BLaER1 (cell line): ENCODE measurements around the gene WDR41.
"Not testable (repeated sequence)": the region's sequence is repeated elsewhere in the genome, so short reads cannot be mapped to it uniquely, and the experiment has no call there.

Source experiments
- H3K27ac ChIP-seq: shearing (Covaris generic); formaldehyde crosslinking; 2 replicates; pipeline ENCODE4 v1.8.1; 2022
- H3K27me3 ChIP-seq: shearing (Covaris generic); formaldehyde crosslinking; 2 replicates; pipeline ENCODE4 v1.8.1; 2022
- H3K36me3 ChIP-seq: shearing (Covaris generic); formaldehyde crosslinking; 2 replicates; pipeline ENCODE4 v1.8.1; 2022
- H3K4me1 ChIP-seq: shearing (Covaris generic); formaldehyde crosslinking; 2 replicates; pipeline ENCODE4 v1.8.1; 2022
- H3K4me2 ChIP-seq: shearing (Covaris generic); formaldehyde crosslinking; 2 replicates; pipeline ENCODE4 v1.8.1; 2022
- H3K4me3 ChIP-seq: shearing (Covaris generic); formaldehyde crosslinking; 2 replicates; pipeline ENCODE4 v1.8.1; 2022
- H3K9ac ChIP-seq: shearing (Covaris generic); formaldehyde crosslinking; 2 replicates; pipeline ENCODE4 v1.8.1; 2022
- H3K9me3 ChIP-seq: shearing (Covaris generic); formaldehyde crosslinking; 2 replicates; pipeline ENCODE4 v1.8.1; 2022
- H4K20me1 ChIP-seq: shearing (Covaris generic); formaldehyde crosslinking; 2 replicates; pipeline ENCODE4 v1.8.1; 2022
- Cebpa-rat ChIP-seq: shearing (Covaris generic); IDR thresholded peaks from 2 replicates; pipeline ENCODE4 v1.8.1; 2022

WDR41 gene

GRCh38 chr5:77492653-77493000 lies 511 bp upstream of the WDR41 start:
- no peak overlapping the region for H3K27ac ChIP-seq
- peak overlapping the region; percentile 85; the same call in 1 of the 2 replicates for H3K9ac ChIP-seq
- H3K4me1 ChIP-seq = peaks cover 12% of the 10 kb centered on the region
- no peaks in the 10 kb centered on the region for H3K27me3 ChIP-seq
- H3K4me3 ChIP-seq = peak overlapping the region; percentile 78
- peaks cover 7% of the 10 kb centered on the region for H3K36me3 ChIP-seq
- H3K9me3 ChIP-seq = no peaks in the 10 kb centered on the region
- 0 out of 2 replicates have a peak, but pooled peaks cover 5% of the 10 kb centered on the region for H4K20me1 ChIP-seq
- TF ChIP-seq Cebpa-rat = no peak
- peak overlapping the region; percentile 22; the same call in 1 of the 2 replicates for H3K4me2 ChIP-seq

- Histone ChIP-seq H3K4me3 (peak overlapping the region; percentile 78), H3K9ac (peak overlapping the region; percentile 85; the same call in 1 of the 2 replicates), H3K4me2 (peak overlapping the region; percentile 83), H3K27ac (0 out of 2 replicates have a peak overlapping the region, but pooled peaks have one; percentile 86), H3K4me1 (peaks cover 12% of the 10 kb centered on the region), H3K36me3 (peaks cover 17% of the 10 kb centered on the region)
- not testable (repeated sequence) for H4K20me1 ChIP-seq, H3K27me3 ChIP-seq, H3K9me3 ChIP-seq
These were observed 1.3 kb downstream of the WDR41 start for GRCh38 chr5:77490741-77491344.

- no peak overlapping the region for H3K4me3 ChIP-seq
- no peaks in the 10 kb centered on the region for H3K27me3 ChIP-seq
- no peak overlapping the region for H3K4me2 ChIP-seq
- H3K36me3 ChIP-seq = peaks cover 38% of the 10 kb centered on the region
- no peak overlapping the region for H3K27ac ChIP-seq
- H3K9me3 ChIP-seq = no peaks in the 10 kb centered on the region
- peaks cover 12% of the 10 kb centered on the region; the same call in 1 of the 2 replicates for H4K20me1 ChIP-seq
- H3K9ac ChIP-seq = no peak overlapping the region
- peaks cover 12% of the 10 kb centered on the region for H3K4me1 ChIP-seq
- TF ChIP-seq Cebpa-rat = no peak
These were observed 5.7 kb downstream of the WDR41 start for GRCh38 chr5:77486344-77486962.

GRCh38 chr5:77483682-77484081 lies 8.4 kb downstream of the WDR41 start:
- Histone ChIP-seq H4K20me1 (peaks cover 12% of the 10 kb centered on the region; the same call in 1 of the 2 replicates), H3K9ac (no peak overlapping the region), H3K36me3 (peaks cover 38% of the 10 kb centered on the region), H3K27ac (no peak overlapping the region), H3K27me3 (no peaks in the 10 kb centered on the region), H3K4me1 (peaks cover 8% of the 10 kb centered on the region), H3K9me3 (0 out of 2 replicates have a peak, but pooled peaks cover 5% of the 10 kb centered on the region), H3K4me2 (no peak overlapping the region), H3K4me3 (no peak overlapping the region)
- TF ChIP-seq Cebpa-rat = no peak

- not testable (repeated sequence) for H3K36me3 ChIP-seq, H3K27me3 ChIP-seq, H3K9me3 ChIP-seq, H3K4me1 ChIP-seq, H3K4me2 ChIP-seq, H3K27ac ChIP-seq, H3K9ac ChIP-seq, H4K20me1 ChIP-seq, H3K4me3 ChIP-seq
These were observed 17.1 kb downstream of the WDR41 start for GRCh38 chr5:77475041-77475440.

- not testable (repeated sequence) for H3K4me2 ChIP-seq, H3K4me1 ChIP-seq, H3K4me3 ChIP-seq, H3K9ac ChIP-seq, H3K27me3 ChIP-seq, H4K20me1 ChIP-seq, H3K9me3 ChIP-seq, H3K36me3 ChIP-seq, H3K27ac ChIP-seq
These were observed 23.2 kb downstream of the WDR41 start for GRCh38 chr5:77468875-77469274.

GRCh38 chr5:77463905-77464304 lies 28.2 kb downstream of the WDR41 start:
- H3K4me1 ChIP-seq = no peaks in the 10 kb centered on the region
- no peak overlapping the region for H3K4me2 ChIP-seq
- H3K9ac ChIP-seq = no peak overlapping the region
- H3K36me3 ChIP-seq = peaks cover 13% of the 10 kb centered on the region
- no peaks in the 10 kb centered on the region for H3K27me3 ChIP-seq
- TF ChIP-seq Cebpa-rat = peak; percentile 73; the same call in 1 of the 2 replicates
- no peaks in the 10 kb centered on the region for H3K9me3 ChIP-seq
- H3K4me3 ChIP-seq = no peak overlapping the region
- H3K27ac ChIP-seq = no peak overlapping the region
- no peaks in the 10 kb centered on the region for H4K20me1 ChIP-seq

- Histone ChIP-seq H3K4me3 (no peak overlapping the region), H3K4me1 (no peaks in the 10 kb centered on the region), H3K4me2 (no peak overlapping the region), H3K9me3 (no peaks in the 10 kb centered on the region), H3K9ac (no peak overlapping the region), H4K20me1 (no peaks in the 10 kb centered on the region), H3K36me3 (peaks cover 13% of the 10 kb centered on the region), H3K27me3 (no peaks in the 10 kb centered on the region), H3K27ac (no peak overlapping the region)
- TF ChIP-seq Cebpa-rat = no peak
These were observed 30.8 kb downstream of the WDR41 start for GRCh38 chr5:77461287-77461686.

GRCh38 chr5:77454123-77454522 lies 38.0 kb downstream of the WDR41 start:
- H3K36me3 ChIP-seq = peaks cover 13% of the 10 kb centered on the region
- no peak overlapping the region for H3K4me3 ChIP-seq
- no peaks in the 10 kb centered on the region for H3K27me3 ChIP-seq

GRCh38 chr5:77452351-77452750 lies 39.8 kb downstream of the WDR41 start:
- H3K27me3 ChIP-seq = no peaks in the 10 kb centered on the region
- H3K4me3 ChIP-seq = no peak overlapping the region
- TF ChIP-seq Cebpa-rat = no peak
- H3K9ac ChIP-seq = no peak overlapping the region
- no peaks in the 10 kb centered on the region for H4K20me1 ChIP-seq
- peaks cover 8% of the 10 kb centered on the region for H3K9me3 ChIP-seq
- H3K4me2 ChIP-seq = no peak overlapping the region
- H3K27ac ChIP-seq = no peak overlapping the region
- peaks cover 31% of the 10 kb centered on the region for H3K36me3 ChIP-seq
- H3K4me1 ChIP-seq = no peaks in the 10 kb centered on the region

More at GRCh38 chr5:77454123-77454522, 38.0 kb downstream of the WDR41 start:
- Histone ChIP-seq H3K4me1 (no peaks in the 10 kb centered on the region), H3K27ac (no peak overlapping the region), H4K20me1 (no peaks in the 10 kb centered on the region), H3K4me2 (no peak overlapping the region), H3K9me3 (no peaks in the 10 kb centered on the region), H3K9ac (no peak overlapping the region)
- TF ChIP-seq Cebpa-rat = no peak
